MG63 (cell line): ENCODE measurements around the gene C1QTNF6. TPM values are rescaled to one million over a fixed set of nuclear protein-coding genes. Genes with fewer than 3 reads are reported as not detected.
"Not testable (repeated sequence)": the region's sequence is repeated elsewhere in the genome, so short reads cannot be mapped to it uniquely, and the experiment has no call there.

Experiments used
- DNase-seq: peaks from one replicate; pipeline ENCODE4 v3.0.0-alpha.2; 2020
- H3K27me3 ChIP-seq: fragments of 250-450 bp; sonication (Bioruptor Pico); 2 replicates; pipeline ENCODE4 v1.5.1; 2020; ENCODE audit warnings: mild to moderate bottlenecking, moderate library complexity
- H3K36me3 ChIP-seq: fragments of 250-450 bp; sonication (Bioruptor Pico); 2 replicates; pipeline ENCODE4 v1.5.1; 2020; ENCODE audit warnings: mild to moderate bottlenecking, moderate library complexity
- H3K4me3 ChIP-seq: fragments of 250-450 bp; sonication (Bioruptor Pico); 2 replicates; pipeline ENCODE4 v1.5.1; 2020; ENCODE audit warnings: mild to moderate bottlenecking, moderate library complexity
- H3K9me3 ChIP-seq: fragments of 250-450 bp; sonication (Bioruptor Pico); 2 replicates; pipeline ENCODE4 v1.5.1; 2020; ENCODE audit warnings: mild to moderate bottlenecking, moderate library complexity
- total RNA-seq: library from RNA; depleted of rRNA; stranded (reverse); fragments of >200 nt; shearing (Covaris generic); gene quantifications from 2 replicates; pipeline ENCODE4 v1.2.3, GENCODE V29; 2014; ENCODE audit warnings: low replicate concordance

The C1QTNF6 gene
- total RNA-seq, 1 experiment from 2014 or later: 3.9 TPM

DNA sequence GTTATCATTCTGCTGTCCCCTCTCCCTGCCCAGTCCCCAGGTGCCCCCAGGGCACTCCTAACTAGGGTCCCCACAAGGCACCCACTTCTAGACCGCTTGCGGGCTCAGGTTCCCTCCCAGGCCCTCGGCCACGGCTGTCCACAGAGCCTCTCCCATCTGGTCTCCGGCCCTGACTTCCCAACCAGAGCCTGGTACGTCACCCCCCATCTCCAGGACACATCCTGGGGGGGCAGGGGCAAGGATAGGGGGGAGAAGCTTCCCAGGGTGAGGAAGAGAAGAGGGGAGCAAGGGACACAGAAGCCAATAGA, 23.8 kb upstream of the C1QTNF6 start:
- H3K27me3 ChIP-seq: no peaks in the 10 kb centered on the region
- no peaks in the 10 kb centered on the region for H3K9me3 ChIP-seq

GRCh38 chr22:37211075-37211865, 23.2 kb upstream of the C1QTNF6 start:
- Histone ChIP-seq H3K9me3 (no peaks in the 10 kb centered on the region), H3K4me3 (no peak overlapping the region), H3K36me3 (no peaks in the 10 kb centered on the region), H3K27me3 (no peaks in the 10 kb centered on the region)
- DNase-seq: no peak

More for the DNA sequence above, 23.8 kb upstream of the C1QTNF6 start:
- DNase-seq: no peak
- Histone ChIP-seq H3K4me3 (no peak overlapping the region), H3K36me3 (no peaks in the 10 kb centered on the region)

DNA sequence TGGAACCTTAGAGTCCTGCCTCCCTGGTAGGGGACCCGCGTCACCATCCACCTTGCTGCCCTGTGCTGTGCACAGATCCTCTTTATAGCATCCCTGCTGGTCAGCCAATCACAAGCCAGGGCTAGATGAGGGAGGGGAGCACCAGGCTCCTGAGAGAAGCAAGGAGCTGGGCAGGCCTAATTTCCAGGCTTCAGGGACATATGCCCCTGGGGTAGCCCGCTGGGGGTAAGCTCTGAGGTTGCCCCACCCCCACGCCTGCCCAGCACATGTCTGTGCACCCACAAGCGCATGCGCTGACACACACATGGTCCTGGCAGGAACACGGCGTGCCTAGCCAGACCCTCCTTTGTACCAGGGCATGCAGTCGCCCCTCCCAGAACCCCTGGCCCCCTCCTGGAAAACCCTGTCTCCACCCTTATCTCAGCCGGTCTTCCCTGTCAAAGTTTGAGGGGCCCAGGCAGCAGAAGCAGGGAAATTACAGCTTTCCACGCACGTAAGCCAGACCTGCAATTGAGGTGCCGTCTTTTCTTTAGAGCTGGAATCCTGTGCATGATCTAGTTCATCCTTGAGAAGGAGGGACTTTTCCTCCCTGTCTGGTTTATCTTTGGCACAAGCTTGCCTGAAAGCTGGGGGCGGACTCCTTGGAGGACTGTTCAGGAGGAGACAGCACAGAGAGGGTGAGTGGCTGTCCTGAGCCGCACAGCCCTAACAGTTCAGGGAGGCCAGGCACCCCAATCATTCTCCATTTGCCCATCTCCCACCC, 22.2 kb upstream of the C1QTNF6 start:
- H3K9me3 ChIP-seq: no peaks in the 10 kb centered on the region
- DNase-seq: no peak
- no peaks in the 10 kb centered on the region for H3K27me3 ChIP-seq
- no peaks in the 10 kb centered on the region for H3K36me3 ChIP-seq
- H3K4me3 ChIP-seq: no peak overlapping the region

DNA sequence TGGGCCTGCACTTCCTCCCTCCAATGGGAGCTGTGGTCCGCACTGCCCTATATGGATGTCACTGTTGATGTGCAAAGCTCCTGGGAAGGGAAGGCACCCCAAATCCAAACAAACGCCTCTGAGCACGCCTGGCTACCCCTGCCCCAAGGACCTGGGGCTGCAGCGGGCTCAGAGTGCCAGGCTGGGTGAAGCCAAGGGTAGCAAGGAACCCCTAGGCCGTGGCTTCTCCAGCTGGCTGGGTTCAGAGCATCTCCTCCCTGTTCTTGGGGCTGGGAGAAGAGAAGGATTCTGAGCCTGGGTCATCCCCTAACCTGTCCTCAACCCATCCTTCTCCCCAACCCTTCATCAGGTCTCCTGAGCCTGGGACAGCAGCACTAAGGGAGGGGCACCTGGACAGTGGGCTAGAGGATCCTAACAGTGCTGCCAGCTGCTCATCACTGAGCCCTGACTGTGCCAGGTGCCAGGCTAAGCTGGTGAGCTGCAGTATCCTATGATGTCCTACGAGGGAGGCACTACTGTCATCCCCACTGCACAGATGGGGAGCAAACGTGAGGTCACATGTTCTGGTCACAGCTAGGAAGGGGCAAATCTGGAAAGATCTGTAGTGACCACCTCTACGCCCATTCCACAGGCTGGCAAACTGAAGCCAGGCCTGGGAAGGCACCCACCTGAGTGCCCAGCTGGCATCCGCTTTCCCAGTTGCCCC, 21.2 kb upstream of the C1QTNF6 start:
- Histone ChIP-seq H3K36me3 (no peaks in the 10 kb centered on the region), H3K4me3 (no peak overlapping the region), H3K27me3 (no peaks in the 10 kb centered on the region), H3K9me3 (no peaks in the 10 kb centered on the region)
- no peak for DNase-seq

- H3K9me3 ChIP-seq: no peaks in the 10 kb centered on the region
- no peak for DNase-seq
Measured at GRCh38 chr22:37208401-37209139, 20.5 kb upstream of the C1QTNF6 start.

DNA sequence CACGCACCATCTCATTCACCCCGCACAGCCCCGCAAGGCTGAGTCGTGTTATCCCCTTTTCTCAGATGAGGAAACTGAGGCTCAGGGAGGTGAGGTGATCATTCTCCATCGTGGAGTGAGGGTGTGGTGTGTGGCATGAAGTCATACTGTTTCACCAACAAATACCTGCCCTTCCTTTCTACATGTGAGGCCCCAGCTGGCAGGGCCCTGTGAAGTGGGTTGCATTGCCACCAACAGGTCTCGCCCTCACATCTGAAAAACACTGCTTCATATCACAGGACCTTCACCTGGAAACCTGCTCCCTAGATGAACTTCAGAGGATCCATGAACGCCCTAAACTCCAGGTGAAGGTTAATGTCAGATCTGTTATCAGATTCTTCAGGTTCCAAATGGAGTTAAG, 19.9 kb upstream of the C1QTNF6 start:
- DNase-seq: no peak
- no peaks in the 10 kb centered on the region for H3K9me3 ChIP-seq
- H3K4me3 ChIP-seq: no peak overlapping the region
- H3K27me3 ChIP-seq: no peaks in the 10 kb centered on the region
- H3K36me3 ChIP-seq: no peaks in the 10 kb centered on the region

More at GRCh38 chr22:37208401-37209139, 20.5 kb upstream of the C1QTNF6 start:
- Histone ChIP-seq H3K4me3 (no peak overlapping the region), H3K27me3 (no peaks in the 10 kb centered on the region), H3K36me3 (no peaks in the 10 kb centered on the region)

DNA sequence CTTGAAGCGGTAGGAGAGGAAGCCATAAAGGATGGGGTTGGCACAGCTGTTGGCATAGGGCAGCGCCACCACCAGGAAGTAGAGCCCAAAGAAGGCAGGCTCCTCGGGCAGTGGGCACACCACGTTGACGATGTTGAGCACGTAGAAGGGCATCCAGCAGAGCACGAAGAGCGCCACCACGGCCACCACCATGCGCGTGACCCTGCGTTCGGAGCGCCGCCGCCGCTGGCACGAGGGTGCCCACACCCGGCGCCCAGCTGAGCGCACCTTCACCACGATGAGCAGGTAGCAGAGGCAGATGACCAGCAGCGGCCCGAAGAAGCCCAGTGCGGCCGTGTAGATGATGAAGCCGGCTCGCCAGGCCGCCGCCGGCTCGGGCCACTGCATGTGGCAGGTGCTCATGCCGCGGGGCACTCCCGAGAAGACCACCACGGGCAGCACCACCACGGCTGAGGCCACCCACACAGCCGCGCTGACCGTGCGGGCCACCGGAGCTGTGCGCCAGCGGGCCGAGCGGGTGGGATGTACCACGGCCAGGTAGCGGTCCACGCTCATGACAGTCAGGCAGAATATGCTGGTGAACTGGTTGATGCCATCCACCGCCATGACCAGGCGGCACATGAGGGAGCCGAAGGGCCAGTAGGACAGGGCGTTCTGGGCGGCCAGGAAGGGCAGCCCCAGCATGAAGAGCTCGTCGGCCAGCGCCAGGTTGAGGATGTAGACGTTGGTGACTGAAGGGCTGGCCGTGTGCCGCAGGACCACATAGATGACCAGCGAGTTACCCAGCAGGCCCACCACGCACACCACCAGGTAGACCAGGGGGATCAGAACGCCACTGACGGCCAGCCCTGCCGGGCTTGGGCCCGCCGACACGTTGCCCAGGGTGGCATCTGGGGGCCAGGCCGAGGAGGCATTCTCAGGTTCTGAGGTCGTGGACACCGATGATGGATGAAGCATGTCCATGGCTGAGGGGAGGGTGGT, 19.1 kb upstream of the C1QTNF6 start:
- no peaks in the 10 kb centered on the region for H3K36me3 ChIP-seq
- H3K4me3 ChIP-seq: no peak overlapping the region
- DNase-seq: no peak
- H3K27me3 ChIP-seq: no peaks in the 10 kb centered on the region
- no peaks in the 10 kb centered on the region for H3K9me3 ChIP-seq

DNA sequence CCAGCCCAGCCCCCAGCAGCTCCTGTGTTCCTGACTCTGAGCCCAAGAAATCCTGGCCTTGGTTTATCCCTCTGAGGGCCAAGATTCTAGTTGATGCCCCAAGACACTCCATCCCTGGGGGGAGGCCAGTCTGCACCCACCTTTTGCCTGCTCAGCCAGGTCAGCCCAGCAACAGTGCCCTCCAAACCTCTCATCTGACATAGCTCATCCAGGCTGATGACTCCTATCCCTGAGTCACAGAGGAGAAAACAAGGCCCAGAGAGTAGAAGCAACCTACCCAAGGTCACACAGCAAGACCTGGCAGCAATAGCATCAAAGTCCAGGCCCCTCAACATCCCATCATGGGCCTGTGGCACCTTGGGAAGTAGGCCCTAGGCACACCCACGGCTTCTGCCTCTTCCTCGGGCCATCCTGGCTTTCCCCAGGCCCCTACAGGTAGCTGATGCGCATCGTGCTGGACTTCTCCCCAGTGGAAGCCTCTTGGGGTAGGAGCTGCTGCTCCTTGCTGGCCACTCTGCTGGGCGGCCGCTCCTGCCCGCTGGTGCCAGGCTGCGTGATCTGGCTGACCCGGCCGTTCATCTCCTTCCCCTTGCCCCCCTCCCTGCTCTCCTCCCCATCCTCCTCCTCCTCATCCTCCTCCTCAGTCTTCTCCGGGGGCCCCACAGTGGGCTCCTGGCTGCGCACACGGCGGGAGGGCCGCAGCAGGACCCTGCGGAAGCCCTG, 18.2 kb upstream of the C1QTNF6 start:
- H3K9me3 ChIP-seq: no peaks in the 10 kb centered on the region
- H3K4me3 ChIP-seq: no peak overlapping the region
- DNase-seq: no peak
- no peaks in the 10 kb centered on the region for H3K36me3 ChIP-seq
- H3K27me3 ChIP-seq: no peaks in the 10 kb centered on the region

- no peak for DNase-seq
- no peak overlapping the region for H3K4me3 ChIP-seq
- H3K9me3 ChIP-seq: no peaks in the 10 kb centered on the region
- no peaks in the 10 kb centered on the region for H3K36me3 ChIP-seq
- H3K27me3 ChIP-seq: no peaks in the 10 kb centered on the region
Measured at GRCh38 chr22:37205046-37205445, 17.0 kb upstream of the C1QTNF6 start.

DNA sequence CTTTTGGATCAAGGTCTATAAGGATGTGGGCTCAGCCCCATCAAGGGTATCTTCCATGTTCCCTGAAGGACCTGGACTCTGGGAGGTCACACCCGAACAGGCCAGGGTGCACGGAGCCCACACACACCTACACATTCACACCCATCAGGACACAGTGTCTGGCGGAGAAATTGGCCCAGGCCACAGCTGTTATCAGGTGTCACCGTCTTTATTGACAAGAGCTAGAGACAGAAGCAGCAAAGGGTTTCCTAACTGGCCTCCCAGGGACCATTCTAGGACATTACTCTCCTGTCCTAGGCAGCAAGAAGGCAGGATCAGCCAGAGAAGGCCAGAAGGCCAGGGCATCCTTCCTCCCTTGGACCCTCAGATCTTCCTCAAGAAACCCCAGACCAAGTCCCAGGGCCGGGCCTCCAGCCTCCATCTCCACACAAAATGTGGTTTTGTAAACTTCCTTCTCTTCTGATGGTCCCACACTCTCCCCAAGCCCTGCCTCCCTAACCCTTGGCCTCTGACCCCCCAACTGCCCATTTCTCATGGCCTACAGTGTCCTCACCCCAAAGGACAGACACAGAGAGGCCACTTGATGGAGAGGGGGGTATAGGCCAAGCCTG, 16.1 kb upstream of the C1QTNF6 start:
- no peaks in the 10 kb centered on the region for H3K9me3 ChIP-seq
- no peak for DNase-seq
- no peaks in the 10 kb centered on the region for H3K36me3 ChIP-seq
- no peak overlapping the region for H3K4me3 ChIP-seq
- H3K27me3 ChIP-seq: no peaks in the 10 kb centered on the region

DNA sequence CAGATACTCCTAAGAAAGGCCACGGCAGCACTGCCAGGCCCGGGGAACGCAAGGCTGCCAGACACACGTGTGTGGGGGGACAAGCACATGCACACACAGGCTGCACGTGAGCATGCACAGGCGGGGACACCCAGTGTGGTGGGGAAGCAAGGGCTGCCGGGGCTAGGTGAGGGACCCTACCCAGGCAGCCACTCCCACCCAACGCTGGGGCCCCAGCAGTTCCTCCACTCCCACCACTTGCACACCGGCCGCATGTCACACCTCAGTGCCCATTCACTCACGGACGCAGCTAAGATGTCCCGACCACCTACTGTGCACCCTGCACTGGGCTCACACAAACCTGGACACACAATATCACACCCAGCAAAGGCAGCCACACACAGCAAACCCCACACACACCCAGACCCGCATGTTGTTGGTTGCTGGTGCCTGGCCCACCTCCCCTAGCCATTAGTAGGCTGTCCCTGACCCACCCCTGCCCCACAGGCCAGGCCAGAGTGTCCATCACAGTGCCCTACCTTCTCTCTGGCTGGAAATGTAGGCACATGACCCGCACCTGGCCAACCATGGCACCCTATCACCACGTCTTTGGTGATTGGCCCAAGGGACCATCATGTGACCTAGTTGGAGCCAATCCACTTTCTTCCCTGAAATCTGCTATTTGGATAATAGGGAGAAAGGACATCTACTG, 15.5 kb upstream of the C1QTNF6 start:
- Histone ChIP-seq H3K4me3 (no peak overlapping the region), H3K36me3 (no peaks in the 10 kb centered on the region), H3K27me3 (no peaks in the 10 kb centered on the region), H3K9me3 (no peaks in the 10 kb centered on the region)
- no peak for DNase-seq

- no peak for DNase-seq
- Histone ChIP-seq H3K27me3 (no peaks in the 10 kb centered on the region), H3K4me3 (no peak overlapping the region), H3K36me3 (no peaks in the 10 kb centered on the region), H3K9me3 (no peaks in the 10 kb centered on the region)
Measured at GRCh38 chr22:37202716-37203115, 14.7 kb upstream of the C1QTNF6 start.

DNA sequence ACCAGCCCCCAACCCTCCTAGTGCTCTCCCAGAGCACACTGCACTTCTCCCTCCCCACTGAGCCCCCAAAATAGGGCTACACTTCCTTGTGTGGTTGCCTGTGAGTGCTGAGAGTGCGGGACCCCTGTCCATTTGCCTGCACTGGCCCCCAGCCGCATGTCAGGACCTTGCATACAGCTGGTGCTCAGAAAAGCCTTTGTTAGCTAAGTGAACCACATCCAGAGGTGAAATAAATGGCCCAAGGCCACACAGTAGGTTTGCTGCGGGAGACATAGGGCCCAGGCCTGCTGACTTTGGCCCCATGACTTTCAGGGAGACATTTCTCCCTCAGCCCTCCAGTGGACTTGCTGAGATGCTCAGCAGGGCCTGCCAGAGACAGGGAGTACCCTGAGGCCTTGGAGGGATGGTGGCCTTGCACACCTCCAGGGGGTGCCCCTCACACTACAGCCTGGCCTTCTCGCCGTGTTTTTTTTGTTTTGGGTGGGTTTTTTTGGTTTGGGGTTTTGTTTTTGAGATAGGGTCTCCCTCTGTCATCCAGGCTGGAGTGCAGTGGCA, 14.0 kb upstream of the C1QTNF6 start:
- Histone ChIP-seq H3K4me3 (no peak overlapping the region), H3K9me3 (no peaks in the 10 kb centered on the region), H3K27me3 (no peaks in the 10 kb centered on the region), H3K36me3 (no peaks in the 10 kb centered on the region)
- DNase-seq: no peak

DNA sequence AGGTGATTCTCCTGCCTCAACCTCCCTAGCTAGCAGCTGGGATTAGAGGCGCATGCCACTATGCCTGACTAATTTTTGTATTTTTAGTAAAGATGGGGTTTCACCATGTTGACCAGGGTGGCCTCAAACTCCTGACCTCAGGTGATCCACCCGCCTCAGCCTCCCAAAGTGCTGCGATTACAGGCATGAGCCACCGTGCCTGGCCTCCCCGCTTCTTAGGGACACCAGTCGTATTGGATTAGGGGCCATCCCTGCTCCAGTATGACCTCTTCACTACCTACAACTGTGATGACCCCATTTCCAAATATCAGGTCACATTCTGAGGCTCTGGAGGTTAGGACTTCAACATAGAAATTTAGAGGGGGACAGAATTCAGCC, 13.4 kb upstream of the C1QTNF6 start:
- not testable (repeated sequence) for DNase-seq, H3K36me3 ChIP-seq, H3K9me3 ChIP-seq, H3K27me3 ChIP-seq, H3K4me3 ChIP-seq
